HG03045 (cell line): ENCODE data around the gene C13orf46.

Source experiments
- ATAC-seq: cut with Tn5 transposase; IDR thresholded peaks from one replicate; pipeline ENCODE4 v1.9.1; 2021; ENCODE audit warnings: mild to moderate bottlenecking, moderate library complexity; ENCODE audit not compliant: unreplicated experiment

Gene C13orf46

GRCh38 chr13:113927661-113928581 is 46.0 kb downstream of the C13orf46 start:
- no peak for ATAC-seq

- no peak for ATAC-seq
These were observed 46.8 kb downstream of the C13orf46 start for GRCh38 chr13:113926951-113927660.

DNA sequence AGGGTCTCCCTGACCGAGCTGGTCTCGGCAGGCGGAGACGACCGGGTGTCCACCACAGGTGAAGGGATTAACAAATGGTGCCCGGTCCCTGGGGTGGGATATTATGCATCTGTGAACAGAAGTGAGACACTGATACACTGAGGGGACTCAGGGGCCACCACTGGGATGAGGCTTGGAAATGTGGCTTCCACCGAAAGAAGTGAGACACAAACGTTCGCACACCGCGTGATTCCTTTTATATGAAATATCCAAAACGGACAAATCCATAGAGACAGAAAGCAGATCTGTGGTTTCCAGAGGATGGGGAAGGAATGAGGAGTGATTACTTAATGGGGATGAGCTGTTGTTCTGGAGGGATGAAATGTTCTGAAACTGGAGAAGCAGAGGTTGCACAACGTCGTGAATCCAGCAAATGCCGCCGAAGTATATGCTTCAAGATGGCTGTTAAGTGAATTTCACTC is 47.5 kb downstream of the C13orf46 start:
- no peak for ATAC-seq

DNA sequence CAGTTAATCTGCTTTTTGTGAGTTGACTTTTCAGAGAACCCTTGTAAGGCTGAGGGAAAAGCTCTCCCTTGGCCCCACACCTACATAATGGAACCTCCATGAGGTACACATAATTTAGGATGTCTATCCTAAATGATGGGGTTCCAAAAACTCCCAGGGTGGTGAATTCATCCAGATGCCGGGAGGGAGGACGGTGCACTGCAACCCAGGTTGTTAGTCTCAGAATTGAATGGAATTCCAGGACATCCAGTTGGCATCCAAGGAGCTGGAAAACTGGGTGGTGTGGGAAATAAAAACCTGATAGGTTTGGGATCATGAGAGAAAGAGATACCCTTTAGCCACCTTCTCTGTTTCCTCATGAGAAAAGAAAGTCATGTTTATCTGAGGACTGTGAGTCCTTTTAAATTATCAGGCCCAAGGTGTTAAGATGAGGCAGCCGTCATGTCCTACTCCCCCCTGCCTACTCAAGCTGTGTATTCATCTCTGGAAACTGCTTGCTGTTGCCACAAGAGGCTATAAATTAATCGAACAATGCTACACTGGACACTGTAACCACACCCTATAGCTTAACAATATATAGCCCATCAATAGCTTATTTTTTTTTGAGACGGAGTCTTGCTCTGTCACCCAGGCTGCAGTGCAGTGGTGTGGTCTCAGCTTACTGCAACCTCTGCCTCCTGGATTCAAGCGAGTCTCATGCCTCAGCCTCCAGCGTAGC is 49.5 kb downstream of the C13orf46 start:
- ATAC-seq: no peak

DNA sequence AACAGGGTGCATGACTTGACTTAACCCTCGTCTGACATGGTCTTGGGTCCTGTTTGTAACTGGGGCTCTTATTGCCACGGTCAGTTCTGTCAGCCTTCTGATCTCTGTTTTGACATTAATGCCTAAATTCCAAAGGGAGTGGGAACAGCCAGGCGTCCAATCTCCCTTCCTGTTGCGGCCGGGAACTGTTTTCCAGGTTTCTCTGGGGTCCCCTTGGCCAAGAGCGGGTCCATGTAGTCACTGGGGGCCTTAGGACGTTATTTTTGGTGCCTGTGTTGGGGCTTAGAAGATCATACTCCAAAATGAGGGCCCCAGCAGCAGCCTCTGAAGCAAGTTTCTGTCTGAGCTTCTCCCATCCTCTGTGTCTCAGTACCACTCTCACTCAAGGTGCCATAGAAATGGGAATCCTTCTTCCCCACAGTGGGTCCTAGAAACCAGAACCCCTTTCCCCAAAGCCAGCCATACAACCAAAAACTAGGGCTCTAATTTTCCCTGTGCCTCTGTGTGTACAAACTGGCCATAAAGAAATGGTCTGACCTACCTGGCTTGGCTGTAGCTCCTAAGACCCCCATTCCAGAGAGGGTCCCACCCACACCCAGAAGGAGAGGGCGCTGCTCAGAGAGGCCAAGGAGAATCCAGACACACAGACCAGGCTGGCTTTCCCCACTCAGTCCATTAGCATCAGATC is 50.4 kb downstream of the C13orf46 start:
- no peak for ATAC-seq

DNA sequence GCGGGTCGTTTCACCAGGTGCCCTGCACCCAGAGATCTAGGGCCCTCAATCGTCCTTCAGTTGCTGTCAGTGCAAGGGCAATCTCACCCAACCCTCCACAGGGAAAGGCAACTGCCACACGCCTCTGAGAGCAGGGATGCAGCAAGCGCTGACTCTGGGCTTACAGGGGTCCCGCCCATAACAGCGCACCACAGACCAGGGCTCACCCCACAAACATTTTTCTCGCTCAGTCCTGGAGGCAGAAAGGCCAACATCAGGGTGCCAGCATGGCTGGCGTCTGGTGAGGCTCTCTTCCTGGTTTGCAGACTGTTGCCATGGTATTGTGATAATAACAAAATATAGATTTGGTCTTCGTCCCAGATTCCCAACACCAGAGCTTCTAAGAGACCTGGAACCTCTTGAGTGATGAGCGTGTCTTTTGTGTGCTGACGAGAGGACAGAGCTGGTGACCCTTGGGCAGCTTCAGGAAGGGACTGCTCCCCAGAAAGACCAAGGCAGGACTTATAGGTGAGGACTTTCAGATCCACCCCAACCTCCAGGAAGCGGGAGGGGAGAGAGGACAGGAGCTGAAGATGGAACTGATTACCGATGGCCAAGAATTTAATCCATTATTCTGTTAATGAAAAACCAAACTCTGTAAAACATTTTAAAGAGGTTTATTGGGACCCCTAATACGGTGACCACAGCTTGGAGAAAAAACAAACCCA is 51.3 kb downstream of the C13orf46 start:
- no peak for ATAC-seq

DNA sequence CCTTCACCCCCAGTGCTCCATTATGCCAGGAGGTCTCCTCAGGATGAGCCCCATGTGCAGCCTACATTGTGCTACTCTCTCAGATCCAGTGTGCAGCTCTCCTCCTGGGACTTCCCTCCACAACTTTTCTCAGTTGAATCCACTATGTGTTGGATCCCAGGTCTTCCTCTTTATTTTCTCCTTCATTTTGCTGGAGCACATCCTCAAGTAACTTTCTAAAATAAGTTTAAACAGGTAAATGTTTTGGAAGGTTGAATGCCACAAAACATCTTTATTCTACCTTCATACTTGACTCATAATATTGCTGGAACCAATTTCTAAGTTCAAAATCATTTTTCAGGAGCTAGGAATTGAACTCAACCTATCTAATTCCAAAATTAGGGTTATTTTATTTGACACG is 52.1 kb downstream of the C13orf46 start:
- no peak for ATAC-seq

DNA sequence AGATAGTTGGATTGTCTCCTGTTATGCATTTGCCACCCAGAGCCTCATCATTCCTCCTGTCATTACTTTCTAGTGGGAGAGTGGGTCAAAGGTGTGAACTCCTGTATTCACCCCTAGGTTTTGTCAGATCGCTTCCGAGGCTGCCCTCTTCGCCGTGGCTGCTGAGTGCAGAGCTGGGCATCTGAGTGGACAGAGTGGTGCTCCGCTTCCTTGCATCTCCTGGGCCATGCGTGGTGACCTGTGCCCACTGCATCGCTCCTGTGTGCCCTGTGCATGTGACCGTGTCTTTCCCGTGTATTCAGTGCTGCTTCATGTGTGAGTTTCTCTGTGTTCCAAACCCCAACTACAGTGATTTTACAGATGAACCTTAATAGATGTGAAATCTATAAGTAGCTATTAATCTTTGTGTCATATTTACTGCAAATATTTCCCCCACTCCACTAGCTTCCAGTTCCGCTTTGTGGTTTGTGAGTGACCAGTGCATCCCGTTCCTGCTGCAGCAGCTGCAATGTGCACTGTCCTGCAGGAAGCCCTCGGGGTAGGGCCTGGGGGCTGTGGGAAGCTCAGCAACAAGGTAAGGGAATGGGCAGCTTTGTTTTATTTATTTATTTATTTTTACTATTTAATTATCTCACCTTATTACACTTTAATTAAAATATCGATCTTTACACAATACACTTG is 53.1 kb downstream of the C13orf46 start:
- no peak for ATAC-seq

GRCh38 chr13:113919761-113920559 is 53.9 kb downstream of the C13orf46 start:
- no peak for ATAC-seq

DNA sequence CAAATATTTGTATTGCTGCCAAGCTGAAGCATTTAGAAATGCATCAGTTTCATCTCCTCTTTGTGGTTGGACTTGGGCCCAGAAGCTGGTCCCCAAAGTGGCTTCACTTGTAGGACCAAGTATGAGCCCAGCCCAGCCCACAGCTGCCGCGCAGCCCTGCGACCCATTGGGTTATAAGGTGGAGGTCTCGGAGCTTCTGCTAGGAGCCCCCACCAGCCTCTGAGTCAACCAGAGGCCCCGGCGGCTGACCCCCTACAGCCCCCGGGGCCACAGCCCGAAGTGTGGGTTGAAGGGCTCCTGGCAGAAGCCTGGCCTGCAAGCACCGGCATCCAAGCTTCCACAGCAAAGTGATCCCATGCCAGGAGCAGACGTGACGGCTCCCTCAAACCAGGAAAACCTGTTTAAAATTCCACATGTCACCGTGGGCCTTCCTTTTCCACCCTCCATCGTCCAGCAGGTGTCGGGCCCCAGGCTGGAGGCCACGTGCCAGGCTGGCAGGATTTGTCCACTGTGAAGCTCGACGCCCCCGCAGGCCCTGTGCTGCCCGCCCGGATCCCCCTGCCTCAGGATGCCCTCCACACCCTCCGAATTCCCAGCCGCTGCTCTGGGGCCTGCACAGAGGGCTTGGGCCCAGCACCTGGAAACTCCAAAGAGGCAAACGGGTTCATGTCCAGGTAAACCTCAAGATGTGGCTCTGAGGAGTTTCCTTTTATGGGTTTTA is 54.7 kb downstream of the C13orf46 start:
- ATAC-seq: no peak

- ATAC-seq: no peak
These were observed 55.3 kb downstream of the C13orf46 start for GRCh38 chr13:113918580-113918979.

DNA sequence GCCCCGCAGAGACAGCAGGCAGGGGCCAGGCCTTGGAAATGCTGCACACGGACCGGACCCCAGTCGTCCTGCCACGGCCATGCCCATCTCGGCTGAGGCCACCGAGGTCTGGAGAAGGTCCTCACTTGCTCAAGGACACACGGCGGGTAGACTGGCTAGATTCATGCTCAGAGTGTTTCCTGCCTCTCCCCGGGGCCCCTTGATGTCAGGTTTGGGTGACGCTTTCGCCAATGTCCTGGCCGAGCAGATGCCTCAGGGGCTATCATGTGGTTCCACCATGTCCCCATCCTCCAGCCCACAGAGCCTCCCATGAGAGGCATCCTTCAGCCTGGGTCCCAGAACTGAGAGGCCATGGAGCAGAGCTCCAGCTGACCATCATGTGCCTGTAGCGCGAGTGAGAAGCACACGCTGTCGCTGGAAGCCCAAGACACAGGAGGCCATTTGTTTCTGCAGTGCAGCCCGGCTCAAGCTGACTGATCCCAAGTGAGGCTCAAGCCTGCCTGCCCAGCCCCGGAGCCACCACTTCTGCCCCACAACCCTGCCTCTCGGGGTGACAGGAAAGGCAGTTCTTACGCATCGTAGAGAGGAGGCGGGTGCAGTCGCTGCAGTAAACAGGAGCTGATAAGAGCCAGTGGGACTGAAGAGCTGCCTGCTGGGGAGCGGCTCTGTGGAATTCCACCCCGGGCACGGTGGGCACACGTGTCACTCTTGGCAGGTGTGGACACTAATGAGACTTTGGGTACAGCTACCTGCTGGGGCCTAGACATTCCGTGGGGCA is 56.1 kb downstream of the C13orf46 start:
- no peak for ATAC-seq

DNA sequence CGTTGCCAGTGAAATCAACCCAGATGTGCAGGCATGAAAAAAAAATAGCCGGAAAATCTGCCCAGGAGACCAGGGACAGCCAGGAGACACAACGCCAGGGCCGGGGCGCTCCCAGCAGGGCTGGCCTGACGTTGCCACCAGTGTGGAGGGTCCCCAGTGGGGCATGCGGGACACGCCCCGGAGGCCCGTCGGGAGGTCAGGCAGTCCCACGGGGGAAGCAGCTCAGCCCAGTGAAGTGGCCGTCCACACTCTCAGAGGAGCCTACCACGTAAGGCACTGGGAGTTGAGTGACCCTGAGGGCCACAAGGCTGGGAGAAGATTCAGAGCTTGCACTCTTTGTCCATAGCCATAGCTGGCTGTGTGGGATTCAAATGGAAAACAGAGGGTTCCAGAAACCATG is 56.8 kb downstream of the C13orf46 start:
- ATAC-seq: no peak

- ATAC-seq: no peak
These were observed 57.5 kb downstream of the C13orf46 start for GRCh38 chr13:113916330-113916815.

- ATAC-seq: no peak
These were observed 58.0 kb downstream of the C13orf46 start for GRCh38 chr13:113915786-113916329.

GRCh38 chr13:113915012-113915763 is 58.7 kb downstream of the C13orf46 start:
- no peak for ATAC-seq
